Suppressor macrophage treated with lipopolysaccharide for 4 hours (primary cell): ENCODE data around the gene FOXP1.

Experiments
- DNase-seq: peaks from one replicate; pipeline ENCODE4 v3.0.0-alpha.2; 2020

Gene FOXP1

GRCh38 chr3:71253169-71253568 lies 330.4 kb downstream of the FOXP1 start:
- no peak for DNase-seq

GRCh38 chr3:71252466-71252865 lies 331.1 kb downstream of the FOXP1 start:
- no peak for DNase-seq

GRCh38 chr3:71251156-71251775 lies 332.3 kb downstream of the FOXP1 start:
- DNase-seq = no peak

GRCh38 chr3:71250026-71250425 lies 333.5 kb downstream of the FOXP1 start:
- DNase-seq = no peak

- DNase-seq = no peak
These were observed 335.6 kb downstream of the FOXP1 start for GRCh38 chr3:71247958-71248335.

- no peak for DNase-seq
These were observed 336.1 kb downstream of the FOXP1 start for GRCh38 chr3:71247221-71247957.

- no peak for DNase-seq
These were observed 337.3 kb downstream of the FOXP1 start for GRCh38 chr3:71245971-71246880.

- no peak for DNase-seq
These were observed 338.6 kb downstream of the FOXP1 start for GRCh38 chr3:71244826-71245488.

- DNase-seq = no peak
These were observed 339.2 kb downstream of the FOXP1 start for GRCh38 chr3:71244153-71244825.

GRCh38 chr3:71243229-71243628 lies 340.3 kb downstream of the FOXP1 start:
- DNase-seq = no peak

- no peak for DNase-seq
These were observed 341.5 kb downstream of the FOXP1 start for GRCh38 chr3:71241981-71242560.

- no peak for DNase-seq
These were observed 342.2 kb downstream of the FOXP1 start for GRCh38 chr3:71241246-71241901.

- DNase-seq = no peak
These were observed 343.5 kb downstream of the FOXP1 start for GRCh38 chr3:71240034-71240433.

- DNase-seq = no peak
These were observed 345.2 kb downstream of the FOXP1 start for GRCh38 chr3:71238355-71238757.

GRCh38 chr3:71237672-71238071 lies 345.9 kb downstream of the FOXP1 start:
- DNase-seq = no peak

GRCh38 chr3:71235846-71236245 lies 347.7 kb downstream of the FOXP1 start:
- no peak for DNase-seq

GRCh38 chr3:71232895-71233294 lies 350.6 kb downstream of the FOXP1 start:
- DNase-seq = no peak

- DNase-seq = no peak
These were observed 351.3 kb downstream of the FOXP1 start for GRCh38 chr3:71232175-71232679.

GRCh38 chr3:71231680-71232079 lies 351.8 kb downstream of the FOXP1 start:
- no peak for DNase-seq

- DNase-seq = no peak
These were observed 353.4 kb downstream of the FOXP1 start for GRCh38 chr3:71229905-71230657.
